CD8-positive, alpha-beta memory T cell (primary cell): Measurements from ENCODE around the gene PHTF1. TPM values are rescaled to one million over a fixed set of nuclear protein-coding genes. Genes with fewer than 3 reads are reported as not detected.

Source experiments
- CTCF ChIA-PET: fragments of 350-600 bp; sonication (Branson Sonifier 250); formaldehyde crosslinking; loops from one replicate; lab custom pipeline; 2021; ENCODE audit warnings: antibody characterized with exemption; lab: Charles Lee
- POLR2A ChIA-PET: fragments of 350-600 bp; sonication (Branson Sonifier 250); formaldehyde crosslinking; loops from one replicate; lab custom pipeline; 2021; ENCODE audit warnings: antibody characterized with exemption; lab: Charles Lee
- DNase-seq, 5 donors: peaks; one replicate each; pipeline versions ENCODE4 v3.0.0 to v3.0.0-alpha.2; 2020 to 2022; ENCODE audit warnings: mixed read lengths in 1 of 5
- H3K27ac ChIP-seq: one replicate; pipeline ENCODE4 v1.7.0; 2013; ENCODE audit warnings: low read depth, mild to moderate bottlenecking, low read length, moderate library complexity
- H3K27me3 ChIP-seq: 2 replicates; pipeline ENCODE4 v1.7.0; 2013; ENCODE audit warnings: low read length, mild to moderate bottlenecking; ENCODE audit not compliant: insufficient read depth, poor library complexity, severe bottlenecking
- H3K36me3 ChIP-seq: 2 replicates; pipeline ENCODE4 v1.7.0; 2013; ENCODE audit warnings: mild to moderate bottlenecking, low read length, moderate library complexity; ENCODE audit not compliant: insufficient read depth
- H3K4me1 ChIP-seq: 2 replicates; pipeline ENCODE4 v1.7.0; 2013; ENCODE audit warnings: mild to moderate bottlenecking, low read length, moderate library complexity; ENCODE audit not compliant: insufficient read depth
- H3K4me3 ChIP-seq: 2 replicates; pipeline ENCODE4 v1.7.0; 2013; ENCODE audit warnings: mild to moderate bottlenecking, low read length
- H3K9me3 ChIP-seq: 2 replicates; pipeline ENCODE4 v1.7.0; 2013; ENCODE audit warnings: mild to moderate bottlenecking, low read length
- H3K27ac Mint-ChIP-seq, 8 donors: one replicate each; pipeline ENCODE4 v1.8.0; 2020 to 2021; ENCODE audit warnings: mixed read lengths in 8 of 8, mild to moderate bottlenecking in 6 of 8, inconsistent platforms in 3 of 8, moderate library complexity in 3 of 8
- H3K27me3 Mint-ChIP-seq, 2 donors: one replicate each; pipeline ENCODE4 v1.8.0; 2020 to 2021; ENCODE audit warnings: mixed read lengths in 2 of 2, mild to moderate bottlenecking in 1 of 2, moderate library complexity in 1 of 2
- H3K36me3 Mint-ChIP-seq, 3 donors: one replicate each; pipeline ENCODE4 v1.8.0; 2020 to 2021; ENCODE audit warnings: mixed read lengths in 3 of 3, inconsistent platforms in 1 of 3, mild to moderate bottlenecking in 1 of 3
- H3K4me1 Mint-ChIP-seq, 3 donors: one replicate each; pipeline ENCODE4 v1.8.0; 2020 to 2021; ENCODE audit warnings: mixed read lengths in 3 of 3, inconsistent platforms in 1 of 3, mild to moderate bottlenecking in 1 of 3
- H3K4me3 Mint-ChIP-seq, 7 donors: one replicate each; pipeline ENCODE4 v1.8.0; 2020 to 2021; ENCODE audit warnings: mixed read lengths in 7 of 7, mild to moderate bottlenecking in 6 of 7, moderate library complexity in 4 of 7, inconsistent platforms in 2 of 7
- H3K9me3 Mint-ChIP-seq, 5 donors: one replicate each; pipeline ENCODE4 v1.8.0; 2020 to 2022; ENCODE audit warnings: mixed read lengths in 5 of 5, mild to moderate bottlenecking in 3 of 5, moderate library complexity in 2 of 5, inconsistent platforms in 1 of 5
- polyA plus RNA-seq: library from polyadenylated mRNA; unstranded; fragments of 300-500 nt; fragmentation: Illumina TruSeq; gene quantifications from one replicate; pipeline ENCODE4 v1.2.3, GENCODE V29; 2021
- total RNA-seq, 2 experiments: library from RNA; stranded (reverse); gene quantifications; one replicate each; pipeline ENCODE4 v1.2.3, GENCODE V29; 2021

The PHTF1 gene
- total and polyA plus RNA-seq, 3 experiments from 2014 or later, result 14.5 to 17.8 (median 17.5) TPM

- peaks cover 6 to 36% (median 15%) of the 10 kb centered on the region in 3 donors for H3K36me3 Mint-ChIP-seq
- ChIA-PET POLR2A (no interaction called here), CTCF (no interaction called here)
- H3K27me3 Mint-ChIP-seq, result no peaks in the 10 kb centered on the region
- peak overlapping the region in 3 of 8 donors; percentile 5 to 71 (median 26) for H3K27ac Mint-ChIP-seq
- no peak for DNase-seq
- H3K27me3 ChIP-seq, result no peaks in the 10 kb centered on the region
- no peaks in the 10 kb centered on the region for H3K9me3 ChIP-seq
- H3K27ac ChIP-seq, result no peak overlapping the region
- H3K9me3 Mint-ChIP-seq, result no peaks in the 10 kb centered on the region
- H3K4me1 ChIP-seq, result peaks cover 65% of the 10 kb centered on the region
- no peak overlapping the region for H3K4me3 ChIP-seq
- H3K4me1 Mint-ChIP-seq, result peaks cover 66 to 88% (median 87%) of the 10 kb centered on the region in 3 donors
- peak overlapping the region in 2 of 7 donors; percentile 5 to 54 for H3K4me3 Mint-ChIP-seq
- peaks cover 13% of the 10 kb centered on the region for H3K36me3 ChIP-seq
These were observed 41.2 kb upstream of the PHTF1 start for GRCh38 chr1:113800487-113800886.

DNA sequence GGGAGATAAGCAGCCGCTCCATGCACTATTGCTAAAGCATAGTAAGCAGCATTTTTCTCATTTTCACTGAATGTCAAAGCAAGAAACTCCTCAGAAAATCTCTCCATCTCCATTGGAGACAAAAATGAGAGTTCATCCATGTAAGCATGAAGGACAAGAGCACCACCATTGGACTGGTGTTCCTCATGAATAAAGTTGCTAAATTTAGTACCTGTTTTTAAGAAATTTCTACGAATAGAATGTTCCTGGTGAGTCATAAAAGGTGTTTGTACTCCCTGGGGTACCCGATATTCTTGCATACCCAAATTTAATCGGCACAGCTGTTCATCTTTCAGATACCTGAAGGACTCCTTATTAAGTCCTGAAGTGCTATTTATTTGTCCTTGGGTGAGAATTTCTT is 38.2 kb upstream of the PHTF1 start:
- peak overlapping the region in 1 of 8 donors; percentile 66 for H3K27ac Mint-ChIP-seq
- H3K36me3 Mint-ChIP-seq, result peaks cover 9 to 42% (median 15%) of the 10 kb centered on the region in 3 donors
- no peak for DNase-seq
- Histone ChIP-seq H3K27me3 (no peaks in the 10 kb centered on the region), H3K4me3 (no peak overlapping the region), H3K4me1 (peaks cover 44% of the 10 kb centered on the region), H3K9me3 (no peaks in the 10 kb centered on the region), H3K36me3 (peaks cover 18% of the 10 kb centered on the region), H3K27ac (no peak overlapping the region)
- no peak overlapping the region for H3K4me3 Mint-ChIP-seq
- POLR2A ChIA-PET, result no interaction called here
- peaks cover 64 to 87% (median 82%) of the 10 kb centered on the region in 3 donors for H3K4me1 Mint-ChIP-seq
- no peaks in the 10 kb centered on the region for H3K27me3 Mint-ChIP-seq
- CTCF ChIA-PET, result no interaction called here
- H3K9me3 Mint-ChIP-seq, result no peaks in the 10 kb centered on the region

- peaks cover 18% of the 10 kb centered on the region for H3K36me3 ChIP-seq
- H3K27me3 ChIP-seq, result no peaks in the 10 kb centered on the region
- peaks cover 68 to 92% (median 83%) of the 10 kb centered on the region in 3 donors for H3K4me1 Mint-ChIP-seq
- peak overlapping the region; percentile 6 to 92 (median 54) for H3K27ac Mint-ChIP-seq
- H3K27ac ChIP-seq, result no peak overlapping the region
- no peak for DNase-seq
- POLR2A ChIA-PET, result no interaction called here
- H3K9me3 Mint-ChIP-seq, result no peaks in the 10 kb centered on the region
- H3K36me3 Mint-ChIP-seq, result peaks cover 9 to 50% (median 15%) of the 10 kb centered on the region in 3 donors
- no peaks in the 10 kb centered on the region for H3K9me3 ChIP-seq
- H3K4me3 ChIP-seq, result no peak overlapping the region
- CTCF ChIA-PET, result interaction anchor here (1.2 kb wide), 1 partner anchor 9 kb away, joined by 8 read pairs; no protein-coding TSS in a partner anchor
- H3K4me3 Mint-ChIP-seq, result peak overlapping the region in 1 of 7 donors; percentile 34
- peaks cover 36% of the 10 kb centered on the region for H3K4me1 ChIP-seq
- no peaks in the 10 kb centered on the region for H3K27me3 Mint-ChIP-seq
These were observed 34.9 kb upstream of the PHTF1 start for GRCh38 chr1:113793878-113794834.

DNA sequence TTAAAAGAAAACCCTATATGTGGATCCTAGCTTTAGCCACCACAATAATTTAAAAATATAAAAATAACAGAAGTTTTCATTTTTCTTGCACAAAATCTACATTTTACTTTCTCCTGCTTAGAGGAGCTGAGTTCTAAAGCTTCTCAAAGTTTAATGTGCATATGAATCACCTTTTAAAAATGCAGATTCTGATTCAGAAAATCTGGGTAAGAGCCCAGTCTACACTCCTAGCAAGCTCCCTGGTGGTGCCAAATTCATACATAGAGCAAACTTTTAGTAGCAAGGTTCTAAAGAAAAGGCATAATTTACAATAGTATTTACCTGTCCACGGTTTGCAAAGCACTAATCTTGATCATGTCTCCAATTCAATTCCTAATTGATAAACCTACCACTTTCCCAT is 33.7 kb upstream of the PHTF1 start:
- H3K36me3 Mint-ChIP-seq, result peaks cover 9 to 56% (median 15%) of the 10 kb centered on the region in 3 donors
- DNase-seq, result no peak

GRCh38 chr1:113792471-113792870 is 33.2 kb upstream of the PHTF1 start:
- peak overlapping the region in 4 of 7 donors; percentile 5 to 23 (median 14) for H3K4me3 Mint-ChIP-seq
- no peaks in the 10 kb centered on the region for H3K9me3 Mint-ChIP-seq
- ChIA-PET POLR2A (interaction anchor here (0.9 to 1.7 kb wide), 3 partner anchors 9 to 19 kb away, joined by 3 to 9 read pairs (median 7); partner anchors contain the start of gene RSBN1), CTCF (interaction anchor here (0.6 to 1.2 kb wide), 2 partner anchors 11 to 13 kb away, joined by 3 to 8 read pairs; no protein-coding TSS in a partner anchor)
- Histone ChIP-seq H3K4me1 (peaks cover 40% of the 10 kb centered on the region), H3K9me3 (no peaks in the 10 kb centered on the region), H3K36me3 (peaks cover 15% of the 10 kb centered on the region), H3K27ac (no peak overlapping the region), H3K4me3 (no peak overlapping the region), H3K27me3 (no peaks in the 10 kb centered on the region)
- H3K36me3 Mint-ChIP-seq, result peaks cover 9 to 52% (median 10%) of the 10 kb centered on the region in 3 donors
- peak overlapping the region; percentile 6 to 95 (median 82) for H3K27ac Mint-ChIP-seq
- DNase-seq, result peak in 1 of 5 donors; percentile 14
- no peaks in the 10 kb centered on the region for H3K27me3 Mint-ChIP-seq
- peaks cover 65 to 92% (median 83%) of the 10 kb centered on the region in 3 donors for H3K4me1 Mint-ChIP-seq

More for the DNA sequence above, 33.7 kb upstream of the PHTF1 start:
- ChIA-PET CTCF (interaction anchor here (1.2 kb wide), 1 partner anchor 11 kb away, joined by 8 read pairs; no protein-coding TSS in a partner anchor), POLR2A (interaction anchor here (0.9 to 1.7 kb wide), 3 partner anchors 10 to 19 kb away, joined by 3 to 9 read pairs (median 7); partner anchors contain the start of gene RSBN1)
- H3K4me3 Mint-ChIP-seq, result no peak overlapping the region
- Histone ChIP-seq H3K27me3 (no peaks in the 10 kb centered on the region), H3K4me1 (peaks cover 38% of the 10 kb centered on the region), H3K36me3 (peaks cover 18% of the 10 kb centered on the region), H3K27ac (no peak overlapping the region), H3K4me3 (no peak overlapping the region), H3K9me3 (no peaks in the 10 kb centered on the region)
- H3K27ac Mint-ChIP-seq, result peak overlapping the region in 7 of 8 donors; percentile 44 to 90 (median 67)
- H3K4me1 Mint-ChIP-seq, result peaks cover 65 to 92% (median 83%) of the 10 kb centered on the region in 3 donors
- no peaks in the 10 kb centered on the region for H3K9me3 Mint-ChIP-seq
- H3K27me3 Mint-ChIP-seq, result no peaks in the 10 kb centered on the region

DNA sequence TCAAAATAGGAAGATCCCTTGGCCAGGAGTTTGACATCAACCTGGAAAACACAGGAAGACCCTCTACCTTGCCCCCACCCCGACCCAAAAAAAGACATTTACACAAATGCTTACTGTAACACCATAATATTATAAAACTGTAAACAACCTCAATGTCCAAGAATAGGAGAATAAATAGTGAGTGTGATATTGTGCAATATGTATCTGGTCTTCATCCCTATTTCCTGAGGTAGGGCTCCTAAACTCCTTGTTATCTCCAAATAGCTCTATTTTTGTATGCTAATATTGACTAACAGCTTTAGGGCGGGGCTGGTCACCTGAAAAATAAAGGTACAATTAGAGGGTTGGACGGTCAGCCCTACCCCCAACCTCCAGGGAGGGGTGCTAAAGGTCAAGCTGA is 29.5 kb upstream of the PHTF1 start:
- Histone ChIP-seq H3K9me3 (no peaks in the 10 kb centered on the region), H3K4me3 (no peak overlapping the region), H3K36me3 (no peaks in the 10 kb centered on the region), H3K27ac (no peak overlapping the region), H3K27me3 (no peaks in the 10 kb centered on the region), H3K4me1 (peaks cover 68% of the 10 kb centered on the region)
- peaks cover 68 to 87% (median 82%) of the 10 kb centered on the region in 3 donors for H3K4me1 Mint-ChIP-seq
- no peaks in the 10 kb centered on the region for H3K27me3 Mint-ChIP-seq
- POLR2A ChIA-PET, result interaction anchor here (0.8 to 0.9 kb wide), 3 partner anchors 13 to 31 kb away, joined by 3 to 4 read pairs (median 3); partner anchors contain the start of gene RSBN1
- H3K4me3 Mint-ChIP-seq, result no peak overlapping the region
- H3K9me3 Mint-ChIP-seq, result no peaks in the 10 kb centered on the region
- peak overlapping the region; percentile 22 to 94 (median 75) for H3K27ac Mint-ChIP-seq
- no peak for DNase-seq
- CTCF ChIA-PET, result interaction anchor here (0.9 kb wide), 1 partner anchor 29 kb away, joined by 3 read pairs; the partner anchor contains the start of gene PHTF1
- peaks cover 0 to 23% (median 0%) of the 10 kb centered on the region in 3 donors for H3K36me3 Mint-ChIP-seq

GRCh38 chr1:113787663-113788062 is 28.4 kb upstream of the PHTF1 start:
- peak overlapping the region; percentile 31 to 94 (median 78) for H3K27ac Mint-ChIP-seq
- ChIA-PET POLR2A (no interaction called here), CTCF (no interaction called here)
- no peak overlapping the region for H3K27ac ChIP-seq
- H3K27me3 Mint-ChIP-seq, result no peaks in the 10 kb centered on the region
- H3K36me3 Mint-ChIP-seq, result peaks cover 0 to 20% (median 0%) of the 10 kb centered on the region in 3 donors
- peaks cover 73% of the 10 kb centered on the region for H3K4me1 ChIP-seq
- H3K27me3 ChIP-seq, result no peaks in the 10 kb centered on the region
- H3K4me3 ChIP-seq, result no peak overlapping the region
- no peak for DNase-seq
- H3K36me3 ChIP-seq, result no peaks in the 10 kb centered on the region
- H3K9me3 Mint-ChIP-seq, result no peaks in the 10 kb centered on the region
- no peaks in the 10 kb centered on the region for H3K9me3 ChIP-seq
- H3K4me1 Mint-ChIP-seq, result peaks cover 61 to 77% (median 72%) of the 10 kb centered on the region in 3 donors
- H3K4me3 Mint-ChIP-seq, result no peak overlapping the region
